ENCODE measurements around the gene RSPO4.
"Not testable (repeated sequence)": the region's sequence is repeated elsewhere in the genome, so short reads cannot be mapped to it uniquely, and the experiment has no call there.

The RSPO4 gene

GRCh38 chr20:1003920-1004697 is 2.0 kb upstream of the RSPO4 start:
- DNase-seq (ENCODE audit: low spot score): no peak

DNA sequence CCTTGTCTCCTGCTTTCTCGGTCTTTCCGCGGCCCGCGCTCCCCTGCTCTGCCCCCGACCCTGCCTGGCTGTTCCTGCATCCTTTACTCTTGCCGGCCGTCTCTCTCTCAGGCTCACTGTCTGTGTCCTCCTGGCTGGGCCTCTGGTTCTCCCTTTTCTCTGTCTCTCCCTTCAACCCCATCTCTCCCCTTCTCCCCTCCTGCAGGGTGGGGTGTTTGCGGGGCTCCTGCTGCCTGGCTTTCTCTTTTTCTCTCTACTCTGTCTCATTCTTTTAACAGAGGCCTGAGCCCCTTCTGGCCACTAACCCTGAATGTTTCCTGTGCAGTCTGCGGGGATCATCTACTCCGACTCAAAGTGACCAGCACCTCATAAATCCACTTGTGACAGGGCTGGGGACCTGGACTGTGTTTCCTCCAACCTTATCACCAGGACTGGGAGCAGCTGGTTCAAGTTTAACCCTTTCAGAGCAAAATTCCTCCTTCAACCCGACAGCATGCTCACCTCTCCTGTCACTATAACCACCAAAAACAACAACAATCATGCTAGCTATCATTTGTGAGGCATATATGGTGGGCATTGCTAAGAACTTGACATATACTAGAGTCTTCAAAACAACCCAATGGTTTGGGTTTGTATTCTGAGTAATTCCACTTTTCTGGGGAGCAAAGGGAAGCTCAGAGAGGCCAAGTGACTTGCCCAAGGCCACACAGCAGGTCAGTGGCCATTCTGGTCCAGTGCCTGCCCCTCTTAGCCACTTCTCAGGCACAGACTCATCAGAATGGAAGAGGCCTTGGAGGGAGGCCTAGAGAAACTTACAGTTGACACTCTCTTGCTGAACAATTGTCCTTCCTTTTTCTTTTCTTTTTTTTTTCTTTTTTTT is 811 bp upstream of the RSPO4 start:
- no peak for DNase-seq (ENCODE audit: low spot score)

DNA sequence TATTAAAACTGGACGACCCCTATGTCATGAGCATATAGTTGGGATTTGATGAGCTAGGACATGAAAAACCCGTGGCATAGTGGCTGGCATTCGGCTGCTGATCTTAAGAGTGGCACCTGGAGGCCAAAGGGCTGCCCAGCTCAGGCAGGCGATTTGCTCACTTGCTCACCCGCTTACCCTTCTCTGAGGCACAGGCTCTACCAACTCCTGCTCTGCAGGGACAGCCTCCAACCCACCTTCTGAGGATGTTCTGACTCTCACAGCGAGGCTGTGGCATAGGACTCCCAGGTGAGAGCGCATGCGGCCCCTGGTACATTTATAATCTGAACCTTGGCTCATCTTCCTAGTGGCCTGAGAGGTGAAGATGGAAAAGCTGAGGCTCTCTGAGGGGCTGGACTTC is 995 bp downstream of the RSPO4 start:
- no peak for DNase-seq (ENCODE audit: low spot score)

DNA sequence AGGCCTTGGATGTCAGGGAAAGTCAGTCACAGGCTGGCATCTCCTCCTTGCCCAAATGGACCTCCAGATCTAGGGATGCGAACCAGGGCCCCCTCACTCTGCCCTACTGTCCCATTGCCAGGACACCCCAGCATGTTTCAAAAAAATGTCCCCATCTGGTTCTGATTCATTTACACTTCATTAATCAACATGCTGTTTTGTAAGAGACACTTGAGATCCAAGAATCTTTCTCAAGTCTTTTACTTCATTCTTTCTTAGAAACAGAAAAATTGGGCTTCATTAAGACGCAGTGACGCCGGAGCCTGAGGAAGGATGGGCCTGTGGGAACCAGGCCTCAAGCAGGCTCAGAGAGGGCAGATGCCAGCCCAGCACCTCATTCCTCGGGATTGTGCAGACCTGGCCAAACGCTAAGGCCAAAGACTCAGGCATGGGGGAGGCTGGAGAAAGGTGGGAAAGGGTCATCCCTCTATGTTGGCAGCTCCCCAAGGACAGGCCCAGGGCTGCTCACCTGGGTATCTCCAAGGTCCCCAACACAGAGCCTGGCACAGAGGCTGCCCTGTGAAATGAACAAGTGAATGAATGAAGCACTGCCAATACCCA is 3.8 kb downstream of the RSPO4 start:
- DNase-seq (ENCODE audit: low spot score): no peak

DNA sequence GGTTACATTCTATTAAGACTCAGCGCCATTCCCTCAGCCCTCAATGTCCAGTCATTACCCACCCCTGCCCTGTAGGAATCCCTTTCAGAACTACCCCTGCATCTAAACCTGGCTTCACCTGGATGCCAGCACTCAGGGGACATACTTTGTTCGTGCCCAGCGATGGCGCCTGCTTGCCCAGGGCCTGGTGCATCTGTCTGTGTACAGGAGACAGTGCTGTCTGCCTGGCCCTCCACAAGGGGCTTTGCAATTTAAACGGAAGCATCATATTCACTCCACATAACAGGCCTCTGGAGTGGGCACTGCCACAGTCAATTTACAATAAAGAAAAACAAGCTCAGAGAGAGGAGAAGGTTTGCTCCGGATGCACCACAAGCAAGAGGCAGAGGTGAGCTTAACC is 4.6 kb downstream of the RSPO4 start:
- DNase-seq (ENCODE audit: low spot score): no peak

- no peak for DNase-seq (ENCODE audit: low spot score)
Measured at GRCh38 chr20:997016-997415, 5.1 kb downstream of the RSPO4 start.

GRCh38 chr20:995170-995569 is 6.9 kb downstream of the RSPO4 start:
- no peak for DNase-seq (ENCODE audit: low spot score)

DNA sequence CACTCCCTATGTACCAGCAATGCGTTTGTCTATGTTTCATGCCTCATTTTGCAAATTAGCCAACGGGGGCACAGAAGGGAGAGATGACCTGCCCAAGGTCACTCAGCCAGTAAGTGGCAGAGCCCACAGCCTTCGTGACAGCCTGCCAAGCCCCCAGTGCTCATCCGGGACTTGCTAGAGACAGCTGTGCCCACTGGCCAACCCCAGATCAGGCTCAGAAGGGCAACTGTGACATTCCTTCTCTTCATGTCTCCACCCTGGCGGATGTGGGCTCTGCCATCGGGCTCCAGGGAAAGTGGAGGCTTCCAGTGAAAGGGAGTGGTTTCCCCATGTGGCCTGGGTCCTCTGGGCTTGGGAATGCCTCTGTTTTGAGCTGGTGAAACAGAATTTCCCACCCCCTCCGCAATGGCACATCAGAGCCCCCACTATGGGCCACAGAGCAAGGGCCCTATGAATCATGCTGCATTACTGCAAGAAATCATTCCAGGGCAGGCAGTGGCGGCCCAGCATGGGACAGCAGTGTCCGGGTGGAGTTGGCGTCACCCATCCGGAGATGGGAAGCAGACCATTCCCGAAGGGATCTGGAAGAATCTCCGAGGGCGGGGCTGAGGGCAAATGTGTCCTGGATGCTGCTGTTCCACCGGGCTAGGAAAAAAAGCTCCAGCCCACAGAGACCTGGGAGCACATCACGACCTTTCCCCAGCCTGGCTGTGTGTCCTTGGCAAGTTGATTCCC is 9.1 kb downstream of the RSPO4 start:
- DNase-seq (ENCODE audit: low spot score): no peak

DNA sequence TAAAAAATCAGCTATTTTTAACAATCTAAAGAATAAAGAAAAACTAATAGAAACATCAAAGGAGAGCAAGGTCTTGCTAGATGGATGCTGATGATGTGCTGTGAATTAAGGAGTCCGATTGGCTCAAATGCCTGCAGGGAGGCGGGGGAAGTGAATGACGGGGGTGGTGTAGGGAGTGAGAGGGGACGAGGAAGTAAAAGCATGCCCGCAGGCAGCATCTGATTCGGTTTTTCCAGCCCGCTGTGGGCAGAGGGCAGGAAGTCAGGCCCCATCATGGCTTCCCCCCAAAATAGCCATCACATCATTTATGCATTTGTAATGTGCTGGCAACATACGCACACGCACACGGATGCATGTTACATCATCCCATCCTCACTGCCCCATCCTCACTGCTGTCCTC is 10.3 kb downstream of the RSPO4 start:
- no peak for DNase-seq (ENCODE audit: low spot score)

- no peak for DNase-seq (ENCODE audit: low spot score)
Measured at GRCh38 chr20:990293-990959, 11.7 kb downstream of the RSPO4 start.

GRCh38 chr20:988272-988671 is 13.8 kb downstream of the RSPO4 start:
- DNase-seq (ENCODE audit: low spot score): no peak

DNA sequence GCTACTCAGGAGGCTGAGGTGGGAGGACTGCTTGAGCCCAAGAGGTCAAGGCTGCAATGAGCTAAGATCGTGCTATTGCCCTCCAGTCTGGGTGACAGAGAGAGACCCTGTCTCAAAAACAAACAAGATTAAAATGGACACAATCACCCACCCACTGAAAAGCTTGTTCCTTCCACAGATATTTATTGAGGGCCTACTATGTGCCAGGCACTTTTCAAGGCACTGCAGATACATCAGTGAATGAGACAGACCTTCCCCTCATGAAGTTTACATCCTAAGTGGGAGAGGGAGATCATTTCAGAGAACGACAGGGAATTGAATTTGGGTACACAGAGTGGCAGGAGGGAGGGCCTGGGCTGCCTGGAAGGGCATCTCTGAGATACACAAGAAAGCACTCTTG is 14.4 kb downstream of the RSPO4 start:
- no peak for DNase-seq (ENCODE audit: low spot score)

DNA sequence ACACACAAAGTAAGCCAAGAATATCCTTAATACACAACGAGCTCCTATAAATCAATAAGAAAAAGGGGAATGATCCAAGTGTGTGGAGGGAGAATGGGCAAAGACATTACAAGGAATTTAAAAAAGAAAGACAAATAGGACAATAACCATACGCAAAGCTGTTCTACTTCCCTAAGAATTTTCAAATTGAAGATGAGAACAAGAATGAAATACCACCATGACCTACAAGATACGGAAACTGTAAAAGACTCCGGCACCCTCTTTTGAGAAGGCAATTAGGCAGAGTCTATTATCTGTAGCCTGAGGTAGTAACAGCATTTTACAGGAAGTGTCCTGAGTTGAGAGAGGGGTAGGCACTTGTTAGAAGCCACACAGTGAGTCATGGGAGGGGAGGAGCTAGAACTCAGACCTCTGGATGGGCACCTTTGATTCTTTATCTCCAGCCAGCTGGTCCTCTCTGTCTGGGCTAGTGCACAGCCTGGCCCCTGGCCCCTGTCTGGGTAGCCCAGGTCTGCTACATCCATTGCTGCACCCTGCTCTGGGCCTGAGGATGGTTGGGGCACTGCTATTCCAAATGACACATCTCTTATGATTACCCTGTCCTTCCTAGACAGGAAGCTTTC is 15.3 kb downstream of the RSPO4 start:
- no peak for DNase-seq (ENCODE audit: low spot score)

GRCh38 chr20:984994-985393 is 17.1 kb downstream of the RSPO4 start:
- not testable (repeated sequence) for DNase-seq (ENCODE audit: low spot score)

GRCh38 chr20:982754-983153 is 19.4 kb downstream of the RSPO4 start:
- no peak for DNase-seq (ENCODE audit: low spot score)

GRCh38 chr20:977021-977420 is 25.1 kb downstream of the RSPO4 start:
- no peak for DNase-seq (ENCODE audit: low spot score)

DNA sequence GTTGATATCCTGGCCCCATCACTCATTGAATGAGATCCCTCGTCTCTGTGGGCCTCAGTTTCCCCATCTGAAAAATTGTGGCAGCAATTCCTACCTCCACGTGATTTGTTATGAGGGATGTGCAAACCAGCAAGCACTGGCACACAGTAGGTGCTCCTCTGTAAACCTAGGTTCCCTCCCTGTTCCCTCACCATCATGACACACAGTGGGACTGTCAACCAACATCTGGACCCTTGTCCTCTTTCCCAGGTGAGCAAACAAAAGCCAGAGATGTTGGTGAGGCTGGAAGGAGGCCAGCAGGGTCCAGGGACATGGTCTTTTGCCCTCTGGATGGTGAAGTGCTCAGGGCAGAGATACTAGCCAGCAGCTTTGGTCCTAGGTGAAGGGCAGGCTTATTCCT is 26.1 kb downstream of the RSPO4 start:
- DNase-seq (ENCODE audit: low spot score): no peak

- DNase-seq (ENCODE audit: low spot score): peak; percentile 19
Measured at GRCh38 chr20:973785-974194, 28.3 kb downstream of the RSPO4 start.

GRCh38 chr20:972256-972655 is 29.9 kb downstream of the RSPO4 start:
- DNase-seq (ENCODE audit: low spot score): no peak

DNA sequence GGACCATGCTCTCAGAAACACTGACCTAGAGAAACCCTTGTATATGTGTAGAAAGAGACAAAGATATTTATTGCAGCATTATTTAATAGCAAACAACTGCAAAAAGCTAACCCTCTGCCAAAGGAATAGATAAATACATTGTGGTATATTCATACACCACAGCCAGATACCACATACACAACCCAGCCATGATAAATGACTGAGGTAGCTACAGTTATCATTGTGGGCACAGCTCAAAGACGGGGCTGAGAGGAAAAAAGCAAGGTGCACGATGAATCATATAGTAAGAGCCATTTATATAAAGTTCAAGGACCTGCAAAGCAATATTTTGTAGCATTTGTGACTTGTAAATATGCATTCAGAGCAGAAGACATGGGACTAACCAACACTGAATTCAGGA is 30.8 kb downstream of the RSPO4 start:
- no peak for DNase-seq (ENCODE audit: low spot score)

DNA sequence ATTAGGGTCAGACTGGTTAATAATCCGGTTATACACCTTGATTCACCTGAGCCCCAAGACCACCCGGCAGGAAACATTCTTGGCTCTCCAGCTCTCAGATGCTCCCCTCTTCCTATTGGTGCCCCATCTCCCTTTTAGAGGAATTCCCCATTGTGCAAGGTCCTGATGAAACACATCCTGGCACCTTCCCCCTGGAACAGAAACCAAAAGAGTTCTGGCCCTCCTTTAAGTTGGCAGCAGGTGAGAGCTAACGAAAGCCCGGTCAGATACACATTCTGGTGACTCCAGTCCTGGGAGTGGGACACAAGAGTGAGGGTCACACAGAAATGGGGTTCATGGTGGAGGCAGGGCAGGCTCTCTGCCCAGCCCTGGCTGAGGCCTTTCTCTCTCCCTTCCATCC is 32.2 kb downstream of the RSPO4 start:
- no peak for DNase-seq (ENCODE audit: low spot score)
